Vagina (tissue), 2 donors: ENCODE measurements around the gene UMOD.

Experiments used
- POLR2AphosphoS5 ChIP-seq, 2 donors: sonication (generic); formaldehyde crosslinking; IDR thresholded peaks; one replicate each; pipeline ENCODE4 v1.9.0; 2017; ENCODE audit warnings: antibody characterized with exemption in 2 of 2, mild to moderate bottlenecking in 2 of 2, low read depth in 1 of 2; ENCODE audit not compliant: insufficient read depth in 1 of 2
- TF ChIP-seq, protein P1 (sequence below), 3 experiments: fragments of 450-650 bp in 2 of 3; fragments of 200-600 bp in 1 of 3; sonication (generic) in 1 of 3; IDR thresholded peaks; one replicate each; pipeline ENCODE4 v1.5.1; 2017 to 2019; ENCODE audit warnings: antibody characterized with exemption in 3 of 3, mild to moderate bottlenecking in 2 of 3, moderate library complexity in 2 of 3

DNA sequence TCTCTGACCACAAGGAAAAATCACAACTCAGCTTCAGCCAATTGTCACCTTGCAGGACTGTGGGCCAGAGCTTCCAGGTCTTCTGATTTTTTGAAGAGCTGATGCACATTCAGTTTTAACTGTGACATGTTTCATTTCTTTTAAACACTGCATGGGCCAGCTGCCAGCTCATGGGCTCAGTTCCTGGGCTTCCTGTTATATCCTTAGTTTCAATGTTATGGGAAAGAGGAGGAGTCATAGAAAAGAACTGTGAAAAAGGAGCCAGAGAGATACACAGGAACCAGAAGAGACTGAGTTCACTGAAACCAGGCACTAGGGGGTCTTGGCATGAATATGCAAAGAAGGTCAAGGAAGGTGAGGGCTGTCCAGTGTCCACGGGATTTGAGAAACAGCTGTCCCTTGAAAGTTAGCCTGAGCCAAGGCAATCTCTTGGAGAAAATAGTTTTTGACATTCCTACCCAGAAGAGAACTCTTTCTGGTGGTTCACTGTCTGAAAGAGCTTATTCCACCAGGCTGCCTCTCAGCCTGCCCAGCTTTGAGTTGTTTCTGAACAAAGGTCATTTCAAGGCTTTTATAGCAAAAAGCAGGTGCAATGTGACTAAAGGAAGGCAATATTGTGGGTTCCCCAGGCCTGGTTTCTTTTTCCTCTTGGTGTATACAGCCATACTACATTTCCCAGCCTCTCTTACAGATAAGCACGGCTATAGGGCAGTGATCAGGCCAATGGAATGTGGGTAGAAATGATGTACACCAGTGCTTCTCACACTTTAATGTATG lies 41.5 kb upstream of the UMOD start:
- TF ChIP-seq POLR2AphosphoS5 (IDR thresholded peaks at IDR 0.05; ENCODE audit: insufficient read depth in 1 of 2, low read depth in 1 of 2): no peak
- TF ChIP-seq, protein P1, sequence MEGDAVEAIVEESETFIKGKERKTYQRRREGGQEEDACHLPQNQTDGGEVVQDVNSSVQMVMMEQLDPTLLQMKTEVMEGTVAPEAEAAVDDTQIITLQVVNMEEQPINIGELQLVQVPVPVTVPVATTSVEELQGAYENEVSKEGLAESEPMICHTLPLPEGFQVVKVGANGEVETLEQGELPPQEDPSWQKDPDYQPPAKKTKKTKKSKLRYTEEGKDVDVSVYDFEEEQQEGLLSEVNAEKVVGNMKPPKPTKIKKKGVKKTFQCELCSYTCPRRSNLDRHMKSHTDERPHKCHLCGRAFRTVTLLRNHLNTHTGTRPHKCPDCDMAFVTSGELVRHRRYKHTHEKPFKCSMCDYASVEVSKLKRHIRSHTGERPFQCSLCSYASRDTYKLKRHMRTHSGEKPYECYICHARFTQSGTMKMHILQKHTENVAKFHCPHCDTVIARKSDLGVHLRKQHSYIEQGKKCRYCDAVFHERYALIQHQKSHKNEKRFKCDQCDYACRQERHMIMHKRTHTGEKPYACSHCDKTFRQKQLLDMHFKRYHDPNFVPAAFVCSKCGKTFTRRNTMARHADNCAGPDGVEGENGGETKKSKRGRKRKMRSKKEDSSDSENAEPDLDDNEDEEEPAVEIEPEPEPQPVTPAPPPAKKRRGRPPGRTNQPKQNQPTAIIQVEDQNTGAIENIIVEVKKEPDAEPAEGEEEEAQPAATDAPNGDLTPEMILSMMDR (IDR thresholded peaks at IDR 0.05): no peak
